ENCODE measurements around the gene ARID3B.
"Not testable (repeated sequence)": the region's sequence is repeated elsewhere in the genome, so short reads cannot be mapped to it uniquely, and the experiment has no call there.

The ARID3B gene, protein sequence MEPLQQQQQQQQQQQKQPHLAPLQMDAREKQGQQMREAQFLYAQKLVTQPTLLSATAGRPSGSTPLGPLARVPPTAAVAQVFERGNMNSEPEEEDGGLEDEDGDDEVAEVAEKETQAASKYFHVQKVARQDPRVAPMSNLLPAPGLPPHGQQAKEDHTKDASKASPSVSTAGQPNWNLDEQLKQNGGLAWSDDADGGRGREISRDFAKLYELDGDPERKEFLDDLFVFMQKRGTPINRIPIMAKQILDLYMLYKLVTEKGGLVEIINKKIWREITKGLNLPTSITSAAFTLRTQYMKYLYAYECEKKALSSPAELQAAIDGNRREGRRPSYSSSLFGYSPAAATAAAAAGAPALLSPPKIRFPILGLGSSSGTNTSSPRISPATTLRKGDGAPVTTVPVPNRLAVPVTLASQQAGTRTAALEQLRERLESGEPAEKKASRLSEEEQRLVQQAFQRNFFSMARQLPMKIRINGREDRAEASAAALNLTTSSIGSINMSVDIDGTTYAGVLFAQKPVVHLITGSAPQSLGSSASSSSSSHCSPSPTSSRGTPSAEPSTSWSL

DNA sequence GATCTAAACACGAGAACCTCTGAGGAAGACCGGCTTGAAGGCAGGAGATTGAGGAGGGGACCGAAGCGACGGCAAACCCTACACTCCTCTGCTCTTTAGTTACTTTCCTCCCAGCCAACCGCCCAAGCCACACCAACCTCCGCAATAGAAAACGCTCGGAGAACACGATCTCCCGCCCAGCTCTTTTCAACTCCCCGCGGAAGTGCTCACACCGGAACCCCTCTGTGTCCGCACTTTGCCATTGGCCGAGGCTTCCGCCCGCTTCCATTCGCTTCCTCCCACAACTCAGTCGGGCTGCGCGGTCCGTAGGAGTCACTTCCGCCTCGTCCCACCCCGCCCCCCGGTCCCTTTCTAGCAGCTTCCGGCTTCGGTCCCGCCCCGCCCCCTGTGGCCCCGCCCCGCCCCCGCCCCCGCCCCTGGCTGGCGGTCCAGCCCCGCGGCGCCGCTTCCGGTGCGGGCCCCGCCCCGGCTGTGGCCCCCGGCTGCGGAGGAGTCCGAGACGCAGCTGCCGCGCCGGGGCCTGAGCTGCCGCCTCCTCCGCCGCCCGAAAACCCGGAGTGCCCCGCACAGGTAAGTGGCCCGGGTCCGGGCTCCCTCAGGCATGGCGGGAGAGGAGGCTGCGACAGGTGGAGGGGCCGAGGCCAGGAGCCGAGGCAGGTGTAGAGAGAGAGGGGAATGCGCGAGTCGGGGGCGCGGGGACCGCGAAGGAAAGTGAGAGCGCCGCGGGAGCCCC, at the start of gene ARID3B:
TSS of gene ARID3B (plus strand) at position 460 of the 733 bp plus-strand sequence. CDS start 2,717 bp downstream, outside the sequence.
- in situ Hi-C loops (cut with HindIII; ENCODE audit: low sequenced_read_pairs), result no loop called here

DNA sequence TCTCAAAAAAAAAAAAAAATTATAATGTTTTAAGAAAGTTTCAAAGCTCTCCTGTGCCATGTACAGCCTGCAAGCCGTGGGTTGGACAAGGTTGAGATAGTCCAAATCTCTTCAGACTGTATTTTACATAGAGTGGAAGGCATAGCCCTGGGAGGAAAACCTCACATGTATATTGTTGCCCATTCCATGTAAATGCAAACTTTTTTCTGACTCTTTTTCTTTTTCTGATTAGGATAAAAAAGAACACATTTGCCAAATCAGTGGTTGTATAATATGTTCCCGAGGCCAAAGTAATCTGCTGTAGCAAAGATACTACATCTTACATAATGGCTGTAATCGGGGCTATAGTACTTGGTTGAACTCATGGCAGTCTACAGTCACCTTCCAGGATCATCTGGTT, 44.4 kb upstream of the ARID3B start:
- in situ Hi-C loops (cut with HindIII; ENCODE audit: low sequenced_read_pairs), result loop anchor here (5.0 kb wide), 3 partner anchors 34 to 119 kb away; partner anchors contain the start of gene UBL7

DNA sequence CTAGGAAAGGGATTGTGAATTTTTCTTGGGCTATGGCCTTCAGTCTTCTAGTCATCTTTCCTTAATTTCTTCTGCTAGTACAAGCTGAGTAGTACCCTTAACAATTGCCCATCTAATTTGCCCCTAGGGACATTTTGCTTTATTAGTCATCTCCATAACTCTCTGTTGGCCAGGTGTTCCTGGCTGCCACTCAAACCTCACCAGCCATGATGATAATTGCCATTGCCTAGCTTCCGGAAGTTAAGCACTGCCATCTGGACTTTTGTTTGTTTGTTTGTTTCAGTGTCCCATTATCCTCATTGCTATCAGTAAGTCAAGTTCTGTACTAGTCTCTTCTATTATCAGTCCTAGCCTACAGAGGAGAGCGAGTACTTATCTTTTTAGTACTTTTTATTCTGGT, 43.4 kb upstream of the ARID3B start:
- in situ Hi-C loops (cut with HindIII; ENCODE audit: low sequenced_read_pairs), result loop anchor here (5.0 kb wide), 3 partner anchors 35 to 120 kb away; partner anchors contain the start of gene UBL7

DNA sequence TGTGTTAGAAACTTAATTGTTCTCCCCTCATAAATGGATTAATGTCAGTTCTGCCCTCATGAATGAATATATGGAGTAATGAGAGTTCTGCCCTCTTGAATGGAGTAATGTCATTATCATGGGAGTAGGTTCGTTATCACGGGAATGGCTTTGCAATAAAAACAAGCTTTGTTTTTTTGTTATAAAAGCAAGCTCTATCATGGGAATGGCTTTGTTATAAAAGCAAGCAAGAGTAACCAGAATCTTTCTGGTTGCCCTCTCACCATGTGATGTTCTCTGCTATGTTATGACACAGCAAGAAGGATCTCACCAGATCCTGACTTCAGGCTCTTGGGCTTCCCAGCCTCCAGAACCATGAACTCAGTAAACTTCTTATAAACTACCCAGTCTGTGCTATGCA, 41.7 kb upstream of the ARID3B start:
- in situ Hi-C loops (cut with HindIII; ENCODE audit: low sequenced_read_pairs), result loop anchor here (5.0 kb wide), 3 partner anchors 37 to 122 kb away; partner anchors contain the start of gene UBL7

DNA sequence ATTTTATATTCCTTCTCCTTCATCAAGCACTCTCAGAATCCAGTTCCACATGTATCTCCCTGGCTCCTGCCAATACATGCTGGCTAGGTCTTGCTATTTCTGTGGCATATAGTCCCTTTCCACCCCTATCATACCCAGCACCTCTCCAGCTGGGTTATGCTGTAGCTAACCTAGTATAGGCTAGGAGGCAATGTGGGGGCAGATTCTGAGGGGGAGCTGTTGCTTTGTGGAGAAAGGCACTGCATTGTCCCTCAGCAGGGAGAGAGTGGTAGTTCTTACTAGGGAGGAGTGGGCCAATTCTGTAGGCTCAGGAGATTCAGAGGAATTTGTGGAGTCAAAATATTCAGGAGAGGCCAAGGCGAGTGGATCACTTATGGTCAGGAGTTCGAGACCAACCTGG, 40.6 kb upstream of the ARID3B start:
- in situ Hi-C loops (cut with HindIII; ENCODE audit: low sequenced_read_pairs), result no loop called here

DNA sequence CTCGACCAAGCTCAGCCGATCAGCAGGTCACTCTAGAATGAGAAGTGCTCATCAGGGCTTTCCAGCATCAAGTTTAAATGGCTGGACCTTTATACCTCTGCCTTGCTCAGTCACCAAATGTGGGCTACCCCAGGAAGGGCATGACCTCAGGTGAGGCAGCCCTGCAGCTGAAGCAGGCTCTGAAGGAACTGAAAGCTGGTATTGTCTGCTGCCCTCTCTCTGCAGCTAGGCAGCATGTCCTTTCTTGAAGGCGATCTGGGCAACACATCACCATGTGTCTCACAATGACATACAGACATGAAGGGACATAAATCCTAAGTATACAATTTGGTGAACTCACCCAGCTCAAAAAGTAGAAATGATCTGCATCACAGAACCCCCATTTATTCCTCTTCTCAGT, 38.7 kb upstream of the ARID3B start:
- in situ Hi-C loops (cut with HindIII; ENCODE audit: low sequenced_read_pairs), result no loop called here

DNA sequence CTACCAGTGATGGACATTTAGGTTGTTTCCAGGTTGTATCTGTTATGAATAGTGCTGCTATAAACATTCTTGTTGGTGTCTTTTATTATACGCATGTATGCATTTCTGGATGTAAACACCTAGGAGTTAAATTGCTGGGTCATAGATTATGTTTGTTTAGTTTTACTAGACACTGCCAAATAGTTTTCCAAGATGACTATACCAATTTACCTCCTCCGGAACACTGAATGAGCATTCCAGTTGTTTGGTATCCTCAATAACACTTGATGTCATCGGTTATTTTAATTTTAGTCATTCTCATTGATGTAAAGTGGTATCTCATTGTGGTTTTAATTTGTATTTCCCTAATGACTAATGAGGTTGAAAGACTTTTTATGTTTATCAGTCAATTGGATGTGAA, 36.6 kb upstream of the ARID3B start:
- in situ Hi-C loops (cut with HindIII; ENCODE audit: low sequenced_read_pairs), result no loop called here

DNA sequence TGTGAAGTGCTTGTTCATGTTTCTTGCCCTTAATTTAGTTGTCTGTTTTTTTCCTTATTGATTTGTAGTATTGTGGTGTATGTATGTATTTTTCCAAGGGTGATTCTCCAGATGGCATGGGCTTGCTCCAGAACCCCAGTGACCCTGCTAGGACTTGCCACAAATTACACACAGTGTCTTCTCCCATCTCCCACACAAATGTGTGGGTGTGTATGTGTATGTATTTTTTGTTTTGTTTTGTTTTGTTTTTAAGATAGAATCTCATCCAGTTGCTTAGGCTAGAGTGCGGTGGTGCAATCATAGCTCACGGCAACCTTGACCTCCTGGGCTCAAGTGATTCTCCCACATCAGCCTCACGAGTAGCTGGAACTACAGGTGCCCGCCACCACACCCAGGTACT, 36.2 kb upstream of the ARID3B start:
- in situ Hi-C loops (cut with HindIII; ENCODE audit: low sequenced_read_pairs), result no loop called here

DNA sequence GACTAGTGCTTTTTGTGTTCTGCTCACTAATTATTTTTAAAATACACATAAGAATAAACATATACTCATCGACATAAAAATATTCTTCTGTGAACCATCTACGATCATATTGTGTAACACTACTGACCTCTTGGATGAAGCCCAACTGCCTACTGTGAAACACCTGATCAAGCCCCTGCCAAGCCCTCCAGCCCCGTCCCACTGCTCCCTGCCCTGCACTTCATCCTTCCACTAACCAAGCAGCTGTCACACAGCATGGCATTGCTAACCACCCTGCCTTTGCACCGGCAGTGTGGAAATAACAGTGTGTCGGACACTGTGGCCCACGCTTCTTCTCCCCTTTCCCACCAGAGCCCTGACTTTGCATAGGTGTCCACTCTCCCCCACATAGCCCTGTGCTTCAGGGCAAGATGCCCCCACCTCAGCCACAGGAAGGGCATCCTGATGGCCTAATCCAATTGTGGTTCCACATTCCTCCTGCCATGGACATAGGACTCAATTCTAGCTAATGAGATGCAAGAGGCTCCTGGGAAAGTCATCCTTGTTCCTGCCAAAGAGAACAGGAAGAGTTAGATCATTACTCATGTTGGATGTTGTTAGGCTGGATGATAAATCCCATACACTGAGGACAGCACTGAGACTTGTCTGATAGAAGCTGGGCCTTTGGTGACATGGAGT, 35.0 kb upstream of the ARID3B start:
- in situ Hi-C loops (cut with HindIII; ENCODE audit: low sequenced_read_pairs), result no loop called here

DNA sequence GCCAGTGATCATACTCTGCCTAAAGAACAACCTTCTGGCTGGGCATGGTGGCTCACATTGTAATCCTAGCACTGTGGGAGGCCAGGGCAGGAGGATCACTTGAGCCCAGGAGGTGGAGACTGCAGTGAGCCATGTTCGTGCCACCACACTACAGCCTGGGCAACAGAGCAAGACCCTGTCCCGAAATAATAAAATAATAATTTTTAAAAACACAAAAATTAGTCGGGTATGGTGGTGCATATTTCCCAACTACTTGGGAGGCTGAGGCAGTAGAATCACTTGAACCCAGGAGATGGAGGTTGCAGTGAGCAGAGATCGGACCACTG, 34.5 kb upstream of the ARID3B start:
- in situ Hi-C loops (cut with HindIII; ENCODE audit: low sequenced_read_pairs), result no loop called here

DNA sequence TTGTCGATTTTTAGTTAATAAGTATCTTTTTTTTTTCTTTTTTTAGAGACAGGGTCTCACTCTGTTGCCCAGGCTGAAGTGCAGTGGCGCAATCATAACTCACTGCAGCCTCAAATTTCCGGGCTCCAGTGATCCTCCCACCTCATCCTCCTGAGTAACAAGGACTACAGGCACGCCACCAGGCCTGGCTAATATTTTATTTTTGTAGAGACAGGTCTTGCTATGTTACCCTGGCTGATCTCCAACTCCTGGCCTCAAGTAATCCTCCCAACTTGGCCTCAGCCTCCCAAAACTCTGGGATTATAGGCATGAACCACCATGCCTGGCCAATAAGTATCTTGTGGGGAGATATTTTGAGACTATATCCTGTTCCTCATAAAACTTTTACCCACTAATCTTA, 29.4 kb upstream of the ARID3B start:
- in situ Hi-C loops (cut with HindIII; ENCODE audit: low sequenced_read_pairs), result no loop called here

DNA sequence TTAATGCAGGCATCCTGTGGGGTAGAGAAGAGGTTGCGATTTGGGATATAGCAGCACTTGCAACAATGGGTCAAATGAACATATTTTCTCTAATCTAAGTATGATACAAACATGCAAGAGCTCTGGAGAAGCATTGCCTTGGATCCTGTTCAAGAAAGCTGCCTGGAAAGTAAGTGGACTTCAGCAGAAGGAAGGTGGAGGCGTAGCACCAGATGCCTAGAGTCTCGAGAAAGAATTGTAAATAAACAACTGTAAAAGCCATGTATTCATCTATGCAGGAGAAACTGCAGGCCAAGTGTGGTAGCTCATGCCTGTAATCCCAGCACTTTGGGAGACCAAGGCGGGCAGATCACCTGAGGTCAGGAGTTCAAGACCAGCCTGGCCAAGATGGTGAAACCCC, 27.0 kb upstream of the ARID3B start:
- in situ Hi-C loops (cut with HindIII; ENCODE audit: low sequenced_read_pairs), result not testable (repeated sequence)

DNA sequence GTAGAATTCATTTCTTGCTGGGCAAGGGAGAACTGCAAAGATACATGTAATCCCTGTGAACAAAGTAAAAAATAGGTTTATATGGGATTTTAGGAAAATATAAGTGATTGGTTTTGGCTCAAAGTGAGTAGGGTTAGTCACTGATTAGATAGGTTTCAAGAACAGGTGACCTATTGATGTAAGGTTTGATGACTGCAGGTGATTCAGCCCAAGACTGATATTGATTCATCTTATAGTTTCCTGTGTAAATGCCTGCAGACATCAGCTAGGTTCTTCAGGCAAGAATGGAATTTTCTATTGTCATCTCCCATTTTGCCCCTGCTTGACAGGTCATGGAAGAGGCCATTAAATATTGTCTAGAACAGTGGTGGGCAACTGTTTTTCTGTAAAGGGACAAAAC, 23.9 kb upstream of the ARID3B start:
- in situ Hi-C loops (cut with HindIII; ENCODE audit: low sequenced_read_pairs), result no loop called here

DNA sequence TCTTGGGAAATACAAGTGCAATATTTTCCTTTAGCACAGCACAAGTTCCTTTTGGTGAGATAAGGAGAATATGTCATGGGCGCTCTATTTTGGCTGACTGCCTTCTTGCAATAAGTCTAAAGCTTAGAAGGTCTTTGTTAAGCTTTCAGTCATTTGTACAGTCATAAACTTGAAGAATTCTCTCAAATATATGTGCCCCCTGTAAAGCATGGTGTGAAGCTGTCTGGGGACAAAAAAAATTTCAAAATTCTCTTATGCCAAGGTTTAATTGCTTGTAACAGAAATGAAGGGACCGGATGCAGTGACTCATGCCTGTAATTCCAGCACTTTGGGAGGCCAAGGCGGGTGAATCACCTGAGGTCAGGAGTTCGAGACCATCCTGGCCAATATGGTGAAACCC, 21.7 kb upstream of the ARID3B start:
- in situ Hi-C loops (cut with HindIII; ENCODE audit: low sequenced_read_pairs), result no loop called here

DNA sequence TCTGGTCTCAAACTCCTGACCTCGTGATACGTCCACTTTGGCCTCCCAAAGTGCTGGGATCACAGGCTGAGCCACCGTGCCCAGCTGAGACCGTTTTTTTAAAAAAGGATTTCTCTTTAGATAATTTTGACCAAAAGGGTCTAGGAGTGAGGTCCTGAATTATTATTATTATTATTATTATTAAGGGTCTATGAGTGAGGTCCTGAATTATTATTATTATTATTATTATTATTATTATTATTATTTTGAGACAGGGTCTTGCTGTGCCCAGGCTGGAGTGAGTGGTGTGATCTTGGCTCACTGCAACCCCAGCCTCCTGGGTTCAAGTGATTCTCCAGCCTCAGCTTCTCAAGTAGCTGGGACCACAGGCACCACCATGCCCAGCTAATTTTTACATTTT, 20.6 kb upstream of the ARID3B start:
- in situ Hi-C loops (cut with HindIII; ENCODE audit: low sequenced_read_pairs), result no loop called here

DNA sequence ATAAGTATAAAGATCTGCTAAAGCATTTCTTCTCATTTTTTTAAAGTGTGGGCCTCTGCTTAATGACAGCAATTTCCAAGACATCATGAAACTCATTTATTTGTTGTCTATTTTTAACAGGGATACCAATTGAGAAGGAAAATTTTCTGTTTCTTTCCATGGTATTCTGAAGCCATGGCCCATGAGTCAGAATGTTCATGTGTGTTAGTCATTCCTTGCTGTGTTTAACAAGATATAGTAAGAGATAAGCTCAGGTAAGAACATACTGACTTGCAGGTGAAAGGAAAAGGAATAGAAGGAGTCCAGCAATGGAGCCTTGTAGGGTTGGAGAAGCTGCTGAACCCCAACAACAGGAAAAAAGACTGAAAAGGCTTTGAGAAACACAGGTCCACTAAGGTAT, 17.0 kb upstream of the ARID3B start:
- in situ Hi-C loops (cut with HindIII; ENCODE audit: low sequenced_read_pairs), result no loop called here

DNA sequence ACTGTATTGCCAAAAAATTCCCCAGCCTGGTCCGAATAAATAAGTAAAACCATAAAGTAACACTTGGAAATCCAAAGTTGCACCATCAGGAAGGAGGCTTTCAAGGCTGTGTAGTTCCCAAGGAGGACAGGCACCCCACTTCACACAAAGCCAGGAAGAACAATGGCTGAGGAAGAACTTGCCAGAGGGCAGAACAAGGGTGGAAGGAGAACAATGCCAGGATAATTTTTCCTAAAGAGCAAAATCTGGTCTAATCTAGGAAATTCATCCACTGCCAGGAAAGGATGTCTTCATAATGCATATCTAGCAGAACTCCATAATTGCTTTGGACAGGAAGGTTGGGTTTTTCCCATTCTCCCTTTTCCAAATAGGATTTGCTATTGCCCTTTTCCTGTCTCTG, 15.7 kb upstream of the ARID3B start:
- in situ Hi-C loops (cut with HindIII; ENCODE audit: low sequenced_read_pairs), result no loop called here

DNA sequence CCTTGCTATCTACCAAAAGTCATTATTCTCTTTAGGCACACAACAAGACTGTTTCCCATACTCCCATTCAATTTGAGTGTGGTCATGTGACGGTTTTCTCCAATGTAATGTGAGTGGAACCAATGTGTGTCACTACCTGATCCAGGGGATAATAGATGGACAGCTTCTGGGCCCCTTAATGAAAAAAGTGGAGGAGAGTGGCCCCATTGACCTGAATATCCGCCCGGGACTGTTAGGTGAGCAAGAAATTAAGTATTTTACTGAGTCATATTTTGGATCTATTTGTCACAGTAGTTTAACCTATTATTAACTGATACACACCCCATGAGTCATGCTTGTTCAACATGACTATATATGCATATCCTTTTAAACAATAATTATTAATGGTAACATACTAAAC, 15.1 kb upstream of the ARID3B start:
- in situ Hi-C loops (cut with HindIII; ENCODE audit: low sequenced_read_pairs), result no loop called here

DNA sequence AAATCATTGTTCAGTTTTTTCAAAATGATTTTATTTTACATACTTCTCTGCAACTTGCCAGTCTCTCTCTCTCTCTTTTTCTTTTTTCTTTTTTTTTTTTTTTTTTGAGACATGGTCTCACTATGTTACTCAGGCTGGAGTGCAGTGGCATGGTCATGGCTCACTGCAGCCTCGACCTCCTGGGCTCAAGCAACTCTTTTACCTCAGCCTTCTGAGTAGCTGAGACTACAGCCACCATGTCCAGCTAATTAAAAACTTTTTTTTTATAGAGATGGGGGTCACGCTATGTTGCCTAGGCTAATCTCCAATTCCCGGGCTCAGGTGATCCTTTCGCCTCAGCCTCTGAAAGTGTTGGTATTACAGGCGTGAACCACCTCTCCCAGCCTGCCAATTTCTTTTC, 12.1 kb upstream of the ARID3B start:
- in situ Hi-C loops (cut with HindIII; ENCODE audit: low sequenced_read_pairs), result no loop called here

DNA sequence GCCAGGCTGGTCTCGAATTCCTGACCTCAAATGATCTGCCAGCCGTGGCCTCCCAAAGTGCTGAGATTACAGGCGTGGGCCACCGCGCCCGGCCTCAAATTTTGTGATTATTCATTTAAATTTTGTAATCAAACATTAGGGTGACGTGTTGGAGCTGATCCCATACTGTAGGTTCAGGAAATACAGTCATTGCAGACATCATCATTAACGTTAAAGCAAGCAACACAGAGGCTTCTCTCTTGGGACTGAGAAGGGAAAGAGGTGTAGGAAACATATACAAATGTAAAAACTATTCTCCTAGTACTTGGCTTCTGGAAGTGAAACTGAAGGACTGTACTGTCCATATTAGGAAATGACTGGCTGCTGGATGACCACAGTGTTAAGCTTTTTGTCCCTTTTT, 11.1 kb upstream of the ARID3B start:
- in situ Hi-C loops (cut with HindIII; ENCODE audit: low sequenced_read_pairs), result no loop called here

DNA sequence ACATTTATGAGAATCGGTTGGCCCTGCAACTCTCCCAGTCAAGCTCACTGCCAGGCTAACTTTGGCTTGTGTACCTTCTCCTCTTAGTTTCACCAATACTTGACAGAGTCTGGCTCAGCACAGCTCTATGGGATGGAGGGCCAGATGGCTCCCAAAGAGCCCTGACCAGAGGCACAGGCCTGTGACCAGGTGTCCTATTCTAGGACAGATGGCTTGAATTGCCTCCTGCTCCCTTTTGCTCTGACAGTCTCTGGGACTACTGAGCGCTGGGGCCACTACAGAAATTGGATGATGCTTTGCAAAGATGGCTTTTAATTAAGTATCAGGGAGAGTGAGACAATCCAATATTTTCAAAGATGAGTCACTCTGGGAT, 10.3 kb upstream of the ARID3B start:
- in situ Hi-C loops (cut with HindIII; ENCODE audit: low sequenced_read_pairs), result no loop called here

Measured in endothelial cell of hepatic sinusoid (primary cell).